ENCODE data around the gene FCHSD1.

GRCh38 chr5:141674747-141675146 lies 23.5 kb upstream of the FCHSD1 start:
- no peak for TF ChIP-seq POLR2AphosphoS5 (IDR thresholded peaks at IDR 0.05; ENCODE audit: low read depth, low read length)
- no peak for TF ChIP-seq POLR2A (IDR thresholded peaks at IDR 0.05; ENCODE audit: borderline replicate concordance, extremely low read depth, insufficient read depth, insufficient read length)
- TF ChIP-seq CTCF (IDR thresholded peaks at IDR 0.05 in 2 of 3, conservative IDR thresholded peaks at IDR 0.05 in 1 of 3; ENCODE audit: borderline replicate concordance in 1 of 3, insufficient read depth in 1 of 3, low read depth in 2 of 3, low read length in 2 of 3) = no peak
- TF ChIP-seq YY1 (IDR thresholded peaks at IDR 0.05; ENCODE audit: extremely low read depth, insufficient replicate concordance, low read depth, low read length) = no peak
- TF ChIP-seq EZH2 (IDR thresholded peaks at IDR 0.05) = no peak
- TF ChIP-seq ZBTB33 (IDR thresholded peaks at IDR 0.05; ENCODE audit: extremely low read depth, insufficient replicate concordance, low read length) = no peak
- TF ChIP-seq FOSL1 (IDR thresholded peaks at IDR 0.05; ENCODE audit: low read depth) = no peak
- TF ChIP-seq SIN3A (IDR thresholded peaks at IDR 0.05; ENCODE audit: low read depth) = no peak
